Measurements from ENCODE around the gene CFAP47. TPM values are rescaled to one million over a fixed set of nuclear protein-coding genes. Genes with fewer than 3 reads are reported as not detected.
"Not testable (repeated sequence)": the region's sequence is repeated elsewhere in the genome, so short reads cannot be mapped to it uniquely, and the experiment has no call there.

CFAP47 gene, protein sequence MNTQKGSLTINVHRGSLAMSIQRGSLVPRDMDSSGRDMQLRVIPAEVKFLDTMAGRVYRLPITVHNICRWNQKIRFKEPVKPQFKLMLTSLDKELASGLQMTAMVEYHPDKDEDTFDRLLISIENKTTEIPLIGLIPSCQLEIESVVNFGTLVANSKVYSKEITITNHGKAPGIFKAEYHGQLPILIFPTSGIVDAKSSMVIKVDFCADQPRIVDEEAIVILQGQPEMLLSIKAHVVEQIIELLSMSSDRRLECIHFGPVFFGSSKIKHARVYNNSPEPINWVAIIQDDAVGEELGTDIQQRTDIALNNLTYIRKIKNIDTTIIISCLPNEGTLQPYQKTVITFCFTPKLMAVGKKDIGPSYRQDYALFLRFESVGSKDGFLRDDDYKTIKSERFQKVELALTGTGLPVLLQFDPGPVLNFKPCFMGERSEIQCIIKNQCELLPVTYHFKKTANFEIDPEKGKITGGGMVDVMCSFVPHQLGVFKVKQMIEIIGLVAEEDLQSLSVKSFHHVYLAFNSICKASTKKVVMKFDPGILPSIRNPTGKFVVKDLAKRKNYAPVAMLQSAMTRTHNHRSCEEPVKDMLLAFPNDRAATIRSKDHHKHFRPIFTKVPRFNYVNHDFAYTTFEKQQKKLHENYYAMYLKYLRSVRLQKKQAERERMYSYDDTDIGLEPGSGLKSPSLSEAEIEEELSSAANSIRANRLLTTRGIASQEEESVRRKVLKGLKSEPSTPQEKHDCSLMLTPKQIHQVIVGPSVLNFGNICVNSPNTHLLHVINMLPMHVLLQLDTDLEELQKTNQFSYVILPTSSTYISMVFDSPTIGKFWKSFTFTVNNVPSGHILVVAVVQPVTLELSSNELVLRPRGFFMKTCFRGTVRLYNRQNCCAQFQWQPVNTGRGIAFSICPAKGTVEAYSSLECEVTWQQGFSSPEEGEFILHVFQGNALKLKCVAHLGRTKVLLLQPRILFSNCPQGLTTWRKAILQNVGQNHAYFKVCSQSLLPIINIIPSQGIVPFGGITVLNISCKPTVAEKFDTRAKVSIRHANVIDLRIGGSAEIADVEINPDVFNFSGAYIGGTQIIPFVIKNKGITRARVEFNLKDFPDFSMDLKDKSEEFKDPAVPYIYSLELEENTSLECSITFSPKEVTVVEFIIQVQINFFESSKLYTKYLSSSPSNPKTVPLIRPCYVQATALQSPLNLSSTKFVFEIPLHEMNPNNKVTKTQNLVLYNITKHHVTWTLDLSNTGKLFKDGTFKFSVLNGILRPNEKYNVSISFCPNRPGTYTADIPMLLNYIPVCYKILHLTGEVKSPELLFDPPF (N-terminal part only)
- total RNA-seq (not detected), polyA plus RNA-seq (not detected)

DNA sequence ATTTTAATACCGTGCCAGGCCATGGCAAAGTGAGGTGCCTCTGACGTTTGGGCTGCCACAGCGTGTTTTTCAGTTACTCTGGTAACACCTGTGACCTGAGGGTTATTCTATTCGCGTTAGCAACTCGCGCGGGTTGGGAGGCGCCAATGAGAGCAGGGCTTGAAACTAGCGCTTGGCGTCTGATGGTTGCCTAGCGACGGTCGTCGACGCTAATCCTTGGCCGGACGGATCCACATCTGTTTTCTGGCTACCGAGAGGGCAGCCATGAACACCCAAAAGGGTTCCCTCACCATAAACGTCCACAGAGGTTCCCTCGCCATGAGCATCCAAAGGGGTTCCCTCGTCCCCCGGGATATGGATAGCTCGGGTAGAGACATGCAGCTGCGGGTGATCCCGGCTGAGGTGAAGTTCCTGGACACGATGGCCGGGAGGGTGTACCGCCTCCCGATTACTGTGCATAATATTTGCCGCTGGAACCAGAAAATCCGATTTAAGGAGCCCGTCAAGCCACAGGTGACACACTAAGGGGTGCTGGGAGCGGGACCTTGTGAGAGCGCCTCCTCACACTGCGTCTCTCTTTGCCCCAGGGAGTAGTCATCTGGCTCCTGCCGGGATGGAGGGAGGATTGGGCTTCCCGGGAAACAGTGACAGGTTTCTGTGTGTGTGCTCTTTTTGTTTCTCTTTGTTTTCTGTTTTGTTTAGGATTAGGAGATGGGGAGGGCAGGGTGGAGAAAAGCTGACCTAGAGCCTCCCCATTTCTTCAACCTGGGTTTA is at the start of gene CFAP47:
Gene CFAP47, plus strand, starts transcription at position 199 of the 774 bp plus-strand sequence. Its CDS starts 66 bp downstream, at position 265.
- H3K36me3 Mint-ChIP-seq: no peaks in the 10 kb centered on the region
- no peaks in the 10 kb centered on the region for H3K4me1 Mint-ChIP-seq
- DNase-seq: no peak
- POLR2A ChIA-PET (ENCODE audit: partially characterized antibody): no interaction called here
- H3K36me3 ChIP-seq (ENCODE audit: insufficient read depth, low read length): no peaks in the 10 kb centered on the region
- CTCF ChIA-PET (ENCODE audit: partially characterized antibody): no interaction called here
- H3K27ac Mint-ChIP-seq: peak within 1 kb of the TSS in 1 of 7 donors; percentile 2
- H3K9me3 ChIP-seq (ENCODE audit: control insufficient read depth in 1 of 2, low read length in 2 of 2): no peaks in the 10 kb centered on the region
- H3K4me3 ChIP-seq (ENCODE audit: low read length in 2 of 2): no peak within 1 kb of the TSS
- peaks cover 0 to 6% (median 0%) of the 10 kb centered on the region in 8 donors for H3K9me3 Mint-ChIP-seq
- H3K4me3 Mint-ChIP-seq: no peak within 1 kb of the TSS
- no peaks in the 10 kb centered on the region for H3K4me1 ChIP-seq (ENCODE audit: insufficient read depth, low read length)
- H3K27ac ChIP-seq (ENCODE audit: low read depth, low read length): no peak within 1 kb of the TSS
- intact Hi-C loops (cut with micrococcal nuclease): no loop called here
- no peaks in the 10 kb centered on the region for H3K27me3 ChIP-seq (ENCODE audit: insufficient read depth, low read length)
- H3K27me3 Mint-ChIP-seq: no peaks in the 10 kb centered on the region

DNA sequence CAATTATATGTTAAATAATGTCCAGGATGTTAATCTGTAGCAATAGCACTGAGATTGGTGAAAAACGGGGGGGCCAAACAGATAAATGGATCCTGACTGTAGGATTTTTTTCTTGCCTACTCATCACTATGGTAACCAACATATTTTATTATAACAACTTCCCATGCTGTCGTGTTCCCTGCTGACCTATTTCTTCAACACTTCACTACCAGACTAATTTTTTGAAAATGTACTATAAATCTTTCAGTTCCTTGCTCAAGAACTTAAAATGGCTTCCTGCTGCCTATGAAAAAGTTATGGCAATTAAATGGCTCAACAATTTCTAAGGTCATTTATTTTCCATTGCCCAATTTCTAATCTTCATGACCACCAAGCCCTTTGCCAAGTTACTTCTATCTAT is 38.9 kb upstream of the CFAP47 start:
- Mint-ChIP-seq H3K27me3 (no peaks in the 10 kb centered on the region), H3K27ac (no peak overlapping the region), H3K36me3 (no peaks in the 10 kb centered on the region), H3K9me3 (peaks cover 0 to 2% (median 0%) of the 10 kb centered on the region in 8 donors), H3K4me1 (no peaks in the 10 kb centered on the region), H3K4me3 (no peak overlapping the region)
- ChIA-PET POLR2A (ENCODE audit: partially characterized antibody) (no interaction called here), CTCF (ENCODE audit: partially characterized antibody) (no interaction called here)
- no peaks in the 10 kb centered on the region for H3K9me3 ChIP-seq (ENCODE audit: control insufficient read depth in 1 of 2, low read length in 2 of 2)
- intact Hi-C loops (cut with micrococcal nuclease): no loop called here
- no peaks in the 10 kb centered on the region for H3K36me3 ChIP-seq (ENCODE audit: insufficient read depth, low read length)
- no peak overlapping the region for H3K27ac ChIP-seq (ENCODE audit: low read depth, low read length)
- DNase-seq: no peak
- no peaks in the 10 kb centered on the region for H3K27me3 ChIP-seq (ENCODE audit: insufficient read depth, low read length)
- H3K4me3 ChIP-seq (ENCODE audit: low read length in 2 of 2): no peak overlapping the region
- no peaks in the 10 kb centered on the region for H3K4me1 ChIP-seq (ENCODE audit: insufficient read depth, low read length)

DNA sequence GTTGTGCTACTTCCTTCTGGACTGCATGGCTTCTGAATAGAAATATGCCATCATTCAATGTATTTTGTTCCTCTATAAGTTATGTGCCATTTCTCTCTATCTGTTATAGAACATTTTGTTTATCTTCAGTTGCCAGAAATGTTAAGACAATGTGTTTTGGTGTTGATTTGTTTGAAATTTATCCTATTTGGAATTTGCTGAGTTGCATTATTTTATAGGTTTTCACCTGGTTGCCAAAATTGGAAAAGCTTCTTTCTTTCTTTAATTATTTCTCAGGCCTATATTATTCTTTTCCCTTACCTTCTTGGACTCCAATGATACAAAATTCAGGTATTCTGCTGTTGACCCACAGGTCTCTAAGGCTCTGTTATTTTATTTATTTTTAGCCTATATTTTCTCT is 33.4 kb upstream of the CFAP47 start:
- Mint-ChIP-seq H3K4me3 (no peak overlapping the region), H3K36me3 (no peaks in the 10 kb centered on the region), H3K27ac (no peak overlapping the region), H3K9me3 (peaks cover 0 to 4% (median 0%) of the 10 kb centered on the region in 8 donors), H3K4me1 (no peaks in the 10 kb centered on the region), H3K27me3 (no peaks in the 10 kb centered on the region)
- CTCF ChIA-PET (ENCODE audit: partially characterized antibody): no interaction called here
- no peaks in the 10 kb centered on the region for H3K27me3 ChIP-seq (ENCODE audit: insufficient read depth, low read length)
- H3K36me3 ChIP-seq (ENCODE audit: insufficient read depth, low read length): no peaks in the 10 kb centered on the region
- no peaks in the 10 kb centered on the region for H3K4me1 ChIP-seq (ENCODE audit: insufficient read depth, low read length)
- H3K4me3 ChIP-seq (ENCODE audit: low read length in 2 of 2): no peak overlapping the region
- DNase-seq: no peak
- no peaks in the 10 kb centered on the region for H3K9me3 ChIP-seq (ENCODE audit: control insufficient read depth in 1 of 2, low read length in 2 of 2)
- POLR2A ChIA-PET (ENCODE audit: partially characterized antibody): no interaction called here
- intact Hi-C loops (cut with micrococcal nuclease): no loop called here
- no peak overlapping the region for H3K27ac ChIP-seq (ENCODE audit: low read depth, low read length)

DNA sequence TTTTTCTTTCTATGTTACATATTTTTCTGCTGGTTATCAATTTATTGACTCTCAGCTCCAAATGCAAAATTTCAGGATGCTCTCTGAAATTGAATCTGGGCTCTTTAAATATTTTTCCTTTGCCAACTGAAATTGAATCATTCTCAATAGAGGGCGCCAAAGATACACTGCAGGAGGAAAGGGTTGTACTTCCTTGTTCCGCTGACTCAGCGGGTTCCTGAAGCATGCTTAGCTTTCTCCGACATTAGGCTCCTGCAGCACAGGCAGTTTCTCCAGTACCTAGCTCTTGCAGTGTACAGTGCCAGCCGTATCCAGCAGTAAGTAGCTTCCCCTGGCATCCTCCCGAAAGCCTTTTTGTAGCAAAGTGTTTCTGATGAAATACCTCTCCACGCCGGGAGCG is 28.8 kb upstream of the CFAP47 start:
- H3K4me1 Mint-ChIP-seq: no peaks in the 10 kb centered on the region
- H3K36me3 ChIP-seq (ENCODE audit: insufficient read depth, low read length): no peaks in the 10 kb centered on the region
- H3K4me3 ChIP-seq (ENCODE audit: low read length in 2 of 2): no peak overlapping the region
- H3K9me3 Mint-ChIP-seq: peaks cover 0 to 3% (median 0%) of the 10 kb centered on the region in 8 donors
- H3K4me3 Mint-ChIP-seq: no peak overlapping the region
- H3K4me1 ChIP-seq (ENCODE audit: insufficient read depth, low read length): no peaks in the 10 kb centered on the region
- no peaks in the 10 kb centered on the region for H3K9me3 ChIP-seq (ENCODE audit: control insufficient read depth in 1 of 2, low read length in 2 of 2)
- no peaks in the 10 kb centered on the region for H3K36me3 Mint-ChIP-seq
- no peak overlapping the region for H3K27ac Mint-ChIP-seq
- ChIA-PET POLR2A (ENCODE audit: partially characterized antibody) (no interaction called here), CTCF (ENCODE audit: partially characterized antibody) (no interaction called here)
- H3K27ac ChIP-seq (ENCODE audit: low read depth, low read length): no peak overlapping the region
- H3K27me3 Mint-ChIP-seq: no peaks in the 10 kb centered on the region
- intact Hi-C loops (cut with micrococcal nuclease): no loop called here
- H3K27me3 ChIP-seq (ENCODE audit: insufficient read depth, low read length): no peaks in the 10 kb centered on the region
- peak in 2 of 5 donors; percentile 3 to 5 for DNase-seq

DNA sequence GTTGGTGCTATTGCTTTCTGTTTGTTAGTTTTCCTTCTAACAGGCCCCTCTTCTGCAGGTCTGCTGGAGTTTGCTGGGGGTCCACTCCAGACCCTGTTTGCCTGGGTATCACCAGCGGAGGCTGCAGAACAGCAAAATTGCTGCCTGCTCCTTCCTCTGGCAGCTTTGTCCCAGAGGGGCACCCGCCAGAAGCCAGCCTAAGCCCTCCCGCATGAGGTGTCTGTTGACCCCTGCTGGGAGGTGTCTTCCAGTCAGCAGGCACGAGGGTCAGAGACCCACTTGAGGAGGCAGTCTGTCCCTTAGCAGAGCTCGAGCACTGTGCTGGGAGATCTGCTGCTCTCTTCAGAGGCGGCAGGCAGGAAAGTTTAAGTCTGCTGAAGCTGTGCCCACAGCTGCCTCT is 67.3 kb downstream of the CFAP47 start:
- H3K4me3 Mint-ChIP-seq; H3K36me3 Mint-ChIP-seq; H3K27me3 Mint-ChIP-seq; intact Hi-C loops (cut with micrococcal nuclease); H3K27ac Mint-ChIP-seq; H3K9me3 ChIP-seq (ENCODE audit: control insufficient read depth in 1 of 2, low read length in 2 of 2); H3K4me1 ChIP-seq (ENCODE audit: insufficient read depth, low read length); H3K9me3 Mint-ChIP-seq; H3K4me1 Mint-ChIP-seq; H3K27ac ChIP-seq (ENCODE audit: low read depth, low read length); H3K4me3 ChIP-seq (ENCODE audit: low read length in 2 of 2); H3K27me3 ChIP-seq (ENCODE audit: insufficient read depth, low read length); DNase-seq; CTCF ChIA-PET (ENCODE audit: partially characterized antibody); POLR2A ChIA-PET (ENCODE audit: partially characterized antibody); H3K36me3 ChIP-seq (ENCODE audit: insufficient read depth, low read length): not testable (repeated sequence)

DNA sequence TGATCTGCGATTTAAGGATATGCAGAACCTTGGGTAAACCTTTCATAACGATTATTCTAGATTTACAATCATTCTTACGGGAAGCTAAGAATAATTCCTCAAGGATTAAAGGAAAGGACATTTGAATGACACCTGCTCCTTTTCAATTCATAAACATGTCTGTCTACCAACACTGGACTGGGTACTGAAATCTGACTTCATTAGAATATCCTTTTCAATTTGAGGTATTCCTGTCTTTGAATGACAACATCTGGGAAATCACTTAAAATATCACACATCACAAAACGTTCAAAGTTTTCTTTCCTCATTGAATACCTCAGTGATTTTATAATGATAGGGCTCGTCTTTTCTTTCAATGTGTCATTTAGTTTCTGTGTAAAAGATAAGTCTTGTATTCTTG is 87.7 kb downstream of the CFAP47 start:
- H3K4me3 ChIP-seq (ENCODE audit: low read length in 2 of 2): no peak overlapping the region
- CTCF ChIA-PET (ENCODE audit: partially characterized antibody): no interaction called here
- no peaks in the 10 kb centered on the region for H3K36me3 Mint-ChIP-seq
- no peak overlapping the region for H3K27ac Mint-ChIP-seq
- no peaks in the 10 kb centered on the region for H3K4me1 Mint-ChIP-seq
- no peaks in the 10 kb centered on the region for H3K27me3 ChIP-seq (ENCODE audit: insufficient read depth, low read length)
- no peak for DNase-seq
- no peaks in the 10 kb centered on the region for H3K36me3 ChIP-seq (ENCODE audit: insufficient read depth, low read length)
- intact Hi-C loops (cut with micrococcal nuclease): no loop called here
- H3K4me3 Mint-ChIP-seq: no peak overlapping the region
- H3K9me3 ChIP-seq (ENCODE audit: control insufficient read depth in 1 of 2, low read length in 2 of 2): no peaks in the 10 kb centered on the region
- no peak overlapping the region for H3K27ac ChIP-seq (ENCODE audit: low read depth, low read length)
- H3K27me3 Mint-ChIP-seq: no peaks in the 10 kb centered on the region
- H3K4me1 ChIP-seq (ENCODE audit: insufficient read depth, low read length): no peaks in the 10 kb centered on the region
- peaks cover 0 to 11% (median 3%) of the 10 kb centered on the region in 8 donors for H3K9me3 Mint-ChIP-seq
- POLR2A ChIA-PET (ENCODE audit: partially characterized antibody): no interaction called here
